HepG2 (cell line): Measurements from ENCODE around the gene TBX5. TPM values are rescaled to one million over a fixed set of nuclear protein-coding genes. Genes with fewer than 3 reads are reported as not detected.

Source experiments
- ATAC-seq: fragments of 200-7000 bp; cut with Tn5 transposase; 3 replicates; pipeline ENCODE4 v1.9.1; 2020; ENCODE audit warnings: mild to moderate bottlenecking, moderate library complexity
- BruUV-seq: library from RNA; stranded (reverse); fragments of 400-500 nt; replicated peaks from 2 replicates; lab custom pipeline; 2021; lab: Mats Ljungman, UMichigan
- CTCF ChIA-PET: fragments of 300-600 bp; formaldehyde crosslinking; extraction: SDS; loops from one replicate; lab custom pipeline; 2021; ENCODE audit warnings: low total read pairs, inconsistent platforms, low intra/inter-chr PET ratio; lab: Yijun Ruan, JAX
- POLR2A ChIA-PET: fragments of 350-600 bp; sonication (Branson Sonifier 250); formaldehyde crosslinking; loops from one replicate; lab custom pipeline; 2020; ENCODE audit warnings: antibody characterized with exemption, inconsistent platforms; lab: Yijun Ruan, JAX
- DNase-seq: peaks from one replicate; pipeline ENCODE4 v3.0.0-alpha.2; 2015; ENCODE audit warnings: low spot score
- FAIRE-seq: peaks from 3 replicates; lab custom pipeline; 2011; peaks lifted over from hg19 to GRCh38; lab: Jason Lieb, UNC
- H2AFZ ChIP-seq: one replicate; pipeline ENCODE4 v1.6.1; 2011; ENCODE audit warnings: low read length, inconsistent platforms
- H3K27ac ChIP-seq: fragments of 300-600 bp; 3 replicates; pipeline ENCODE4 v1.8.0; 2011; ENCODE audit warnings: mixed run types, mild to moderate bottlenecking, mixed read lengths, low read length, inconsistent platforms; ENCODE audit not compliant: insufficient read depth; ENCODE audit errors: extremely low read length
- H3K27me3 ChIP-seq, 2 experiments: fragments of 200-600 bp in 1 of 2; 2 replicates in 1 of 2; 3 replicates in 1 of 2; pipeline versions ENCODE4 v1.6.0 to v1.8.0; 2011; ENCODE audit warnings: low read length in 2 of 2, mild to moderate bottlenecking in 2 of 2, moderate library complexity in 2 of 2, inconsistent platforms in 1 of 2; ENCODE audit not compliant: insufficient read depth in 2 of 2, control insufficient read depth in 1 of 2
- H3K36me3 ChIP-seq, 2 experiments: fragments of 200-600 bp in 1 of 2; replicated peaks in 1 of 2; 2 replicates in 1 of 2; 3 replicates in 1 of 2; pipeline versions ENCODE4 v1.5.1 to v1.8.0; 2011; ENCODE audit warnings: low read length in 2 of 2, inconsistent platforms in 1 of 2; ENCODE audit not compliant: insufficient read depth in 2 of 2, control insufficient read depth in 1 of 2
- H3K4me1 ChIP-seq: 2 replicates; pipeline ENCODE4 v1.5.1; 2012; ENCODE audit warnings: low read length, inconsistent platforms; ENCODE audit not compliant: insufficient read depth
- H3K4me2 ChIP-seq: 2 replicates; pipeline ENCODE4 v1.6.0; 2011; ENCODE audit warnings: low read depth, low read length, inconsistent platforms
- H3K4me3 ChIP-seq, 3 experiments: fragments of 200-600 bp in 1 of 3; sonication (generic), shearing (Covaris generic) in 1 of 3; replicated peaks in 1 of 3; 2 replicates each; pipeline ENCODE4 v1.5.1; 2011 to 2016; ENCODE audit warnings: low read length in 3 of 3, inconsistent platforms in 2 of 3, low read depth in 2 of 3, mild to moderate bottlenecking in 2 of 3, control low read depth in 1 of 3, mixed read lengths in 1 of 3; ENCODE audit not compliant: insufficient read depth in 1 of 3
- H3K79me2 ChIP-seq: one replicate; pipeline ENCODE4 v1.6.1; 2011; ENCODE audit warnings: low read length, inconsistent platforms; ENCODE audit not compliant: insufficient read depth
- H3K9ac ChIP-seq: 2 replicates; pipeline ENCODE4 v1.6.0; 2011; ENCODE audit warnings: mild to moderate bottlenecking, low read depth, low read length, inconsistent platforms; ENCODE audit not compliant: insufficient read depth
- H3K9me3 ChIP-seq: 2 replicates; pipeline ENCODE4 v1.5.1; 2012; ENCODE audit warnings: mild to moderate bottlenecking, low read length
- H4K20me1 ChIP-seq: 2 replicates; pipeline ENCODE4 v1.6.0; 2011; ENCODE audit warnings: inconsistent platforms, mild to moderate bottlenecking, low read length, moderate library complexity; ENCODE audit not compliant: insufficient read depth
- ETV6 ChIP-seq: sonication (generic); formaldehyde crosslinking; conservative IDR thresholded peaks from 2 replicates; pipeline ENCODE4 v1.4.0; 2020; ENCODE audit warnings: missing genetic modification reagents
- NR2F2 ChIP-seq: IDR thresholded peaks from 2 replicates; pipeline ENCODE4 v1.6.1; 2012; ENCODE audit warnings: low read depth, inconsistent platforms, borderline replicate concordance
- POLR2AphosphoS5 ChIP-seq: IDR thresholded peaks from 2 replicates; pipeline ENCODE4 v1.6.1; 2012; ENCODE audit warnings: low read depth, low read length
- PRMT3 ChIP-seq: sonication (generic); formaldehyde crosslinking; IDR thresholded peaks from 2 replicates; pipeline ENCODE4 v1.8.1; 2022; ENCODE audit warnings: low read depth, mild to moderate bottlenecking, moderate library complexity, missing genetic modification reagents, borderline replicate concordance
- THAP8 ChIP-seq: sonication (generic); formaldehyde crosslinking; IDR thresholded peaks from 2 replicates; pipeline ENCODE4 v1.5.1; 2020; ENCODE audit warnings: missing genetic modification reagents, mild to moderate bottlenecking, borderline replicate concordance
- WGBS: methylation state at CpG from one replicate; pipeline ENCODE4 v1.1.6; 2017; ENCODE audit warnings: low lambda C conversion rate; 5-methylcytosine and 5-hydroxymethylcytosine counted together
- in situ Hi-C: cut with HindIII; loops from 2 replicates; pipeline ENCODE4 v1.10.0; 2017; ENCODE audit warnings: low pct_unique_long_range_greater_than_20kb; ENCODE audit not compliant: extremely low pct_ligation_motif_present
- intact Hi-C: fragments of 100-400 bp; cut with micrococcal nuclease; formaldehyde crosslinking; loops from one replicate; pipeline ENCODE4 v1.10.0; 2022; ENCODE audit not compliant: unreplicated experiment
- polyA plus RNA-seq, 8 experiments: library from polyadenylated mRNA; depleted of rRNA in 3 of 8; stranded (reverse) in 7 of 8; unstranded in 1 of 8; fragments of >200 nt; fragmentation: Illumina TruSeq in 4 of 8; extraction: Trizol in 4 of 8; gene quantifications; 2 replicates each; pipeline versions ENCODE4 v1.2.1 to v1.2.3, GENCODE V29; 2011 to 2016; ENCODE audit warnings: low read depth in 4 of 8, missing spikeins in 1 of 8, mixed read lengths in 1 of 8; ENCODE audit not compliant: insufficient read depth in 1 of 8
- total RNA-seq, 5 experiments: library from RNA; depleted of rRNA; stranded (reverse); fragments of >200 nt; fragmentation: Illumina TruSeq; extraction: Trizol; gene quantifications; 2 replicates each; pipeline ENCODE4 v1.2.3, GENCODE V29; 2016; ENCODE audit warnings: low read depth in 1 of 5
- TF ChIP-seq, protein P1 (sequence below): sonication (generic); formaldehyde crosslinking; IDR thresholded peaks from 2 replicates; pipeline ENCODE4 v1.8.0; 2022; ENCODE audit warnings: missing genetic modification reagents, mild to moderate bottlenecking, moderate library complexity, borderline replicate concordance

Gene TBX5
- total and polyA plus RNA-seq, 2 of the 13 experiments (the other 11 are each of a cell fraction or from before 2014, with no cell fraction given), result not detected

GRCh38 chr12:114397978-114398881 lies 7.7 kb downstream of the TBX5 start:
- H3K4me3 ChIP-seq, result no peak overlapping the region
- intact Hi-C loops (no loop called here), in situ Hi-C loops (no loop called here)
- no peak overlapping the region for H3K27ac ChIP-seq
- no peaks in the 10 kb centered on the region for H3K4me1 ChIP-seq
- 16% methylated on average over 23 of the region's 23 CpGs for WGBS
- FAIRE-seq (no peak), DNase-seq (no peak), ATAC-seq (no peak)
- H3K9ac ChIP-seq, result no peak overlapping the region
- H3K27me3 ChIP-seq, result peaks cover 6 to 85% of the 10 kb centered on the region in 2 experiments; a peak in 4 of 5 replicates
- H2AFZ ChIP-seq, result no peak overlapping the region
- no peaks in the 10 kb centered on the region for H3K36me3 ChIP-seq
- POLR2A ChIA-PET, result no interaction called here
- no peaks in the 10 kb centered on the region for H3K9me3 ChIP-seq
- TF ChIP-seq, protein P1, sequence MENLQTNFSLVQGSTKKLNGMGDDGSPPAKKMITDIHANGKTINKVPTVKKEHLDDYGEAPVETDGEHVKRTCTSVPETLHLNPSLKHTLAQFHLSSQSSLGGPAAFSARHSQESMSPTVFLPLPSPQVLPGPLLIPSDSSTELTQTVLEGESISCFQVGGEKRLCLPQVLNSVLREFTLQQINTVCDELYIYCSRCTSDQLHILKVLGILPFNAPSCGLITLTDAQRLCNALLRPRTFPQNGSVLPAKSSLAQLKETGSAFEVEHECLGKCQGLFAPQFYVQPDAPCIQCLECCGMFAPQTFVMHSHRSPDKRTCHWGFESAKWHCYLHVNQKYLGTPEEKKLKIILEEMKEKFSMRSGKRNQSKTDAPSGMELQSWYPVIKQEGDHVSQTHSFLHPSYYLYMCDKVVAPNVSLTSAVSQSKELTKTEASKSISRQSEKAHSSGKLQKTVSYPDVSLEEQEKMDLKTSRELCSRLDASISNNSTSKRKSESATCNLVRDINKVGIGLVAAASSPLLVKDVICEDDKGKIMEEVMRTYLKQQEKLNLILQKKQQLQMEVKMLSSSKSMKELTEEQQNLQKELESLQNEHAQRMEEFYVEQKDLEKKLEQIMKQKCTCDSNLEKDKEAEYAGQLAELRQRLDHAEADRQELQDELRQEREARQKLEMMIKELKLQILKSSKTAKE (CRISPR knock-in tag), result no peak
- no peak for TF ChIP-seq NR2F2
- no peak for TF ChIP-seq ETV6
- no peak for TF ChIP-seq POLR2AphosphoS5
- TF ChIP-seq THAP8, result no peak
- no peak for TF ChIP-seq PRMT3 (CRISPR knock-in tag)
- H3K4me2 ChIP-seq, result no peak overlapping the region
- BruUV-seq, result no TSS peak
- H3K79me2 ChIP-seq, result no peaks in the 10 kb centered on the region
- H4K20me1 ChIP-seq, result no peaks in the 10 kb centered on the region
- CTCF ChIA-PET, result no interaction called here
